Activated CD4-positive, CD25-positive, alpha-beta regulatory T cell (primary cell): ENCODE data around the gene SUCLG2.

ENCODE experiments used
- DNase-seq, 4 experiments: peaks; one replicate each; lab custom pipeline; 2025; lab: John Stamatoyannopoulos, UW

The SUCLG2 gene

GRCh38 chr3:67509471-67510075, 144.8 kb downstream of the SUCLG2 start:
- DNase-seq = no peak

GRCh38 chr3:67507584-67507983, 146.8 kb downstream of the SUCLG2 start:
- no peak for DNase-seq

- DNase-seq = no peak
Observed at GRCh38 chr3:67500709-67501108, 153.7 kb downstream of the SUCLG2 start.

- DNase-seq = no peak
Observed at GRCh38 chr3:67497746-67498145, 156.7 kb downstream of the SUCLG2 start.

GRCh38 chr3:67495751-67496150, 158.7 kb downstream of the SUCLG2 start:
- DNase-seq = no peak

GRCh38 chr3:67493808-67494207, 160.6 kb downstream of the SUCLG2 start:
- DNase-seq = no peak

- no peak for DNase-seq
Observed at GRCh38 chr3:67490658-67491057, 163.8 kb downstream of the SUCLG2 start.

- no peak for DNase-seq
Observed at GRCh38 chr3:67489816-67490215, 164.6 kb downstream of the SUCLG2 start.

- DNase-seq = no peak
Observed at GRCh38 chr3:67487564-67488114, 166.8 kb downstream of the SUCLG2 start.

- DNase-seq = no peak
Observed at GRCh38 chr3:67486883-67487282, 167.5 kb downstream of the SUCLG2 start.

- DNase-seq = no peak
Observed at GRCh38 chr3:67484085-67484484, 170.3 kb downstream of the SUCLG2 start.

GRCh38 chr3:67481126-67481525, 173.3 kb downstream of the SUCLG2 start:
- DNase-seq = no peak

GRCh38 chr3:67478423-67478822, 176.0 kb downstream of the SUCLG2 start:
- no peak for DNase-seq

GRCh38 chr3:67474311-67474710, 180.1 kb downstream of the SUCLG2 start:
- no peak for DNase-seq

GRCh38 chr3:67472674-67473201, 181.7 kb downstream of the SUCLG2 start:
- DNase-seq = no peak

GRCh38 chr3:67470207-67470606, 184.2 kb downstream of the SUCLG2 start:
- DNase-seq = no peak

GRCh38 chr3:67468511-67468910, 185.9 kb downstream of the SUCLG2 start:
- no peak for DNase-seq

- no peak for DNase-seq
Observed at GRCh38 chr3:67463656-67464055, 190.8 kb downstream of the SUCLG2 start.

- DNase-seq = no peak
Observed at GRCh38 chr3:67462187-67462586, 192.2 kb downstream of the SUCLG2 start.

- no peak for DNase-seq
Observed at GRCh38 chr3:67461667-67462142, 192.7 kb downstream of the SUCLG2 start.

GRCh38 chr3:67460841-67461510, 193.4 kb downstream of the SUCLG2 start:
- no peak for DNase-seq

- no peak for DNase-seq
Observed at GRCh38 chr3:67459796-67460195, 194.6 kb downstream of the SUCLG2 start.

- no peak for DNase-seq
Observed at GRCh38 chr3:67458896-67459530, 195.4 kb downstream of the SUCLG2 start.
